ENCODE results near the gene TNPO1.

Gene TNPO1

GRCh38 chr5:72885824-72886223 lies 69.4 kb downstream of the TNPO1 start:
- no peak for TF ChIP-seq MAX (IDR thresholded peaks at IDR 0.05)
- no peak for TF ChIP-seq RAD21 (IDR thresholded peaks at IDR 0.05; ENCODE audit: low read depth)
- no peak for TF ChIP-seq EP300 (IDR thresholded peaks at IDR 0.05; ENCODE audit: borderline replicate concordance)
- no peak for TF ChIP-seq CREB1 (IDR thresholded peaks at IDR 0.05; ENCODE audit: low read depth)
- TF ChIP-seq CEBPB (IDR thresholded peaks at IDR 0.05): no peak
- TF ChIP-seq NFIC (IDR thresholded peaks at IDR 0.05): no peak
- TF ChIP-seq REST (IDR thresholded peaks at IDR 0.05; ENCODE audit: low read depth): no peak
- TF ChIP-seq ZBTB7A (IDR thresholded peaks at IDR 0.05; ENCODE audit: low read depth): no peak
- no peak for TF ChIP-seq TEAD4 (IDR thresholded peaks at IDR 0.05)

GRCh38 chr5:72888595-72888994 lies 72.1 kb downstream of the TNPO1 start:
- TF ChIP-seq NFIC (IDR thresholded peaks at IDR 0.05) (no peak), ZBTB7A (IDR thresholded peaks at IDR 0.05; ENCODE audit: low read depth) (no peak), USF1 (IDR thresholded peaks at IDR 0.05) (no peak), CREB1 (IDR thresholded peaks at IDR 0.05; ENCODE audit: low read depth) (no peak), FOXM1 (IDR thresholded peaks at IDR 0.05; ENCODE audit: borderline replicate concordance, low read depth) (no peak), TCF12 (IDR thresholded peaks at IDR 0.05; ENCODE audit: low read depth) (no peak), RAD21 (IDR thresholded peaks at IDR 0.05; ENCODE audit: low read depth) (no peak), EP300 (IDR thresholded peaks at IDR 0.05; ENCODE audit: borderline replicate concordance) (no peak), CEBPB (IDR thresholded peaks at IDR 0.05) (no peak), EGR1 (IDR thresholded peaks at IDR 0.05) (no peak), YY1 (IDR thresholded peaks at IDR 0.05; ENCODE audit: low read depth) (no peak), TEAD4 (IDR thresholded peaks at IDR 0.05) (no peak), TAF1 (IDR thresholded peaks at IDR 0.05; ENCODE audit: low read depth) (no peak), REST (IDR thresholded peaks at IDR 0.05; ENCODE audit: low read depth) (no peak), MAX (IDR thresholded peaks at IDR 0.05) (no peak)

- TF ChIP-seq REST (IDR thresholded peaks at IDR 0.05; ENCODE audit: low read depth): no peak
- no peak for TF ChIP-seq NFIC (IDR thresholded peaks at IDR 0.05)
- no peak for TF ChIP-seq FOXM1 (IDR thresholded peaks at IDR 0.05; ENCODE audit: borderline replicate concordance, low read depth)
- TF ChIP-seq USF1 (IDR thresholded peaks at IDR 0.05): no peak
- TF ChIP-seq TEAD4 (IDR thresholded peaks at IDR 0.05): no peak
- no peak for TF ChIP-seq EGR1 (IDR thresholded peaks at IDR 0.05)
- no peak for TF ChIP-seq RAD21 (IDR thresholded peaks at IDR 0.05; ENCODE audit: low read depth)
These were observed 72.9 kb downstream of the TNPO1 start for GRCh38 chr5:72889324-72889723.

- TF ChIP-seq RAD21 (IDR thresholded peaks at IDR 0.05; ENCODE audit: low read depth) (no peak), YY1 (IDR thresholded peaks at IDR 0.05; ENCODE audit: low read depth) (no peak), CREB1 (IDR thresholded peaks at IDR 0.05; ENCODE audit: low read depth) (no peak), EGR1 (IDR thresholded peaks at IDR 0.05) (no peak), REST (IDR thresholded peaks at IDR 0.05; ENCODE audit: low read depth) (no peak), EP300 (IDR thresholded peaks at IDR 0.05; ENCODE audit: borderline replicate concordance) (no peak), NFIC (IDR thresholded peaks at IDR 0.05) (no peak), TCF12 (IDR thresholded peaks at IDR 0.05; ENCODE audit: low read depth) (no peak), USF1 (IDR thresholded peaks at IDR 0.05) (no peak), ZBTB7A (IDR thresholded peaks at IDR 0.05; ENCODE audit: low read depth) (no peak), TEAD4 (IDR thresholded peaks at IDR 0.05) (no peak), FOXM1 (IDR thresholded peaks at IDR 0.05; ENCODE audit: borderline replicate concordance, low read depth) (no peak), MAX (IDR thresholded peaks at IDR 0.05) (no peak), TAF1 (IDR thresholded peaks at IDR 0.05; ENCODE audit: low read depth) (no peak), CEBPB (IDR thresholded peaks at IDR 0.05) (no peak)
These were observed 76.4 kb downstream of the TNPO1 start for GRCh38 chr5:72892846-72893245.

All from Ishikawa (cell line).